DMS153 treated with DMSO at 0.1 percent for 48 hours (cell line): ENCODE results near the gene TBC1D22A.
"Not testable (repeated sequence)": the region's sequence is repeated elsewhere in the genome, so short reads cannot be mapped to it uniquely, and the experiment has no call there.

Experiments used
- DNase-seq: peaks from one replicate; lab custom pipeline; 2025; ENCODE audit not compliant: unreplicated experiment; lab: John Stamatoyannopoulos, UW

TBC1D22A gene

DNA sequence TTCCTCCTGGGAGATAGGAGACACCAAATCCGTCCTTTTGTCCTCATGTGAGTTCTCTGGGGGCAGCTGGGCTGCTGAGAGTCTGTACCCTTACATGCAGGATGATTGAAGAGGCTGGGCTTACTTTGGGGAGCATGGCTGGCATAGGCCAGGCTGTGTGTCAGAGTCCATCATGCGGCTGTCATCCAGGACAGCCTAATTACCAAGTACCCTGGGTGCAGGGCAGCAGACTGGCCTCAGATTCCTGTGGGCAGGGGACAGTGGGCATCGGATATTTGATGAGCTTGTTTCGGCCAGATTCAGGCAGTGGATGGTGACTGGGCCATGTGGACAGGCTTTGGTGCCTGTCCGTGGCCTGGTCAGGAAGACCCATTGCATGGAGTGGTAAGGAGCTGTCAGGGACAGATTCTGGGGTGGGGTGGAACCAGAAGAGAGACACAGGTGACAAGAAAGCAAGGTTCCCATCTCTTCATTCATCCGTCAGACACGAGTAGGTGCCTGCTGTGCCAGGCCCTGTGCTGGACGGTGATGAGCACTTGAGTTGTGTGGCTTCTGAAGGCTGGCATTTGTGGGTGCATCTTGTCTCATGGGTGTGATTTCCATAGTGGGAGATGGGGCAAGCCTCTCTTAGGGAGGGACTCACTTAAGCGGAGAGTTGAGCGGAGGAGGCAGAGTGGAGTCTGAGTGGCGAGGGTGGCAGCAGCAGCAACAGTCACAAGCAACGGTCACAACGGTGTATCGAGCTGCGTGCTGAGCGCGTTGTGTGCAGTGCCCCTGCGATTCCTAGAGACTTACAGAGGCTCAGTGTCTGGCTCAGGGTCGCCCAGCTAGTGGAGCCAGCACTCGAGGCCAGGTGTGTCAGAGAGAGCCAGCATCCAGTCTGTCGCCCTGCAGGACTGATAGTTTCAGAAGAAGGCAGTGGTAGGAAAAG, 48.7 kb downstream of the TBC1D22A start:
- DNase-seq: no peak

DNA sequence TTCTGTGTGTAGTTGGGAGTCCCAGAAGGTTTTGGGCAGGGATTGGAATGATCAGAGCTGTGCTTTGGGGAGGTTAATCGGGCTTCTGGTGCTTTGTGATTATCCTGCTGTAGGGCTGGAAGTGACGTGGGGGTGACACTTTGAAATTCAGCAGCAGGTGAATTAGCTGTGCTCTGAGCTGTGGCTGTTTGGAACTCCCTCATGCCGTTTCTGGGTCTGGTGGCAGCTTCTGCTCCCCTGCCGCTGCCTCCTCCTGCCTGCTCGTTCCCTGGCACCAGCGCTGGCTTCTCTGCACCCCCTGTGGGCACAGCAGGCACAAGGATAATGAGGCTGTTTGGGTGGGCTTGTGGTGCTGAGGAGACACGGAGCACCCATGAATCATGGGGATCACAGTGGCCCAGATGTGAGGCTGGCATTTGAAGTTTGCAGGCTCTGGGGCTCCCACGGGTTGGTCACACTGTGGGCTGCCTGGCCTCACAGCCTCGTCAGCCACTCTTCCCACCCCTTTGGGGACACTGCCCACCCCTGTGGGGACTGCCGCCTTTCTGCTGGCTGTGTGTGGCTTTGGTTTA, 49.7 kb downstream of the TBC1D22A start:
- DNase-seq: no peak

DNA sequence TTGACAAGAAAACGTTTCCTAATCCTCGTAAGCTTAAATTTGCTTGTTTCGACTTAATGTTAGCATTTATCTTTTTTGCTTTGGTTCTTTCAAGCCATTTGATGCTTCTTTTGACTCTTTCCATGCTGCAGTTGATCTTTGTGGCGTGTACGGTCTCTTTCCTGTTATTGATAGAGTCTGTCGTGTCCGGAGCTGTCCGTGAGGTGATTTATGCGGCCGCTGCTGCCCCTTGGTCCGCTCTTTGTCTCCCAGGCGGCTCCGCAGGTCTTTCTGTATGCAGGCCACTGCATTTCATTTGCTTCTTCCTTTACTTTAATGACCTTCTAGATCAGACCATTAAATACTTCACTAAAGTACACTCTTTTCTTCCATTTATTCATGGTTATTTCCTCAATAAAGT, 50.3 kb downstream of the TBC1D22A start:
- no peak for DNase-seq

DNA sequence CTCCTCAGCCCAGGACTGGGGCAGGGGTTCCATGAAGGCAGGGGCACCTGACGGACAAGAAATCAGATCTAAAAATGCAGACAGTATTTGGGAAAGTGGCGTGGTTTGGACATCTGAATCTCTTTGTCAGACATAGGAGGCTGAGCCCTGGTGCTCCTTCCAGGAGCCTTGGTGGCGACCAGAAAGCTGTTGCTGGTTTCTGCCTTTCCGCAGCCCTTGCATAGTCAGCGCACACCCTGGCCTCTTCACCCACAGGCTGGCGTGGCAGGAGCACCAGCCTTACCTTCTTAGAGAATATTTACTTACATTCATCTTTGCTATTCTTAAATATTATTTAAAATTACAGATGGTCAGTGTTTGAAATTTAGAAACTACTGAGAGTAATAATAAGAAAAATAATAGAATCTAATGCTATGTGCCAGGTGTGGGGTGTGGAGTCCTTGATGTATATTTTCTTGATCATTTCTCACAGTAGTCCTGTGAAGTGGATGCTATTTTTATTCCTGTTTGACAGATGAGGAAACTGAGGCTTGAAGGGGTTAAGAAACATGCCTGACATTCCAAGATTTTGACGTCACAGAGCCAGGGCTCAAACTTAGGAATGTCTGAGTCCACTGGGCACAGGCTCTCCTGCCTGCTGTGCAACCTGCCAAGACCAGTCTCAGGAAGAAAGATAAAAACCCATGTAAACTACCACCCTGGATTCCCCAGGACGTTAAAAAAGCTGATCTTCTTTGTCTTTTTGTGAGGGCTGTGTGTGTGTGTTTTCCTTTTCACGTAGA, 51.6 kb downstream of the TBC1D22A start:
- no peak for DNase-seq

DNA sequence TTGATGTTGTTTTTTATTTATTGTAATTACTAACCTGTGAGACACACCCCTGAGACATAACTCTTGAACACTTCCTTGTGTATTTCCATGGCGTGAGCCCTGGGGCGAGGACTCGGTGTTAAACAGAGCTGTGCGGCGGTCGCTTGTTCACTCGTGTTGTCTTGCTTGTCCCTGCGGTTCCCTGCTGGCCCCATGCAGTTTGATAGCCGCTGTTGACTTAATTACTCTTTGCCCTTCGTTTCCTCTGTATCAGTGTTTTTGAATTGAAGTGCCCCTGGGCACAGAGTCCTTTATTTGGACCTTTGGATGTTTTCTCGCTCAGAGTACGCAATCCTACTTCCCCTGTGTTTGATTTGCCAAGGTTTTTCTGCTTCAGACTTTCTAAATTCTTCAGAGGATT, 52.7 kb downstream of the TBC1D22A start:
- no peak for DNase-seq

DNA sequence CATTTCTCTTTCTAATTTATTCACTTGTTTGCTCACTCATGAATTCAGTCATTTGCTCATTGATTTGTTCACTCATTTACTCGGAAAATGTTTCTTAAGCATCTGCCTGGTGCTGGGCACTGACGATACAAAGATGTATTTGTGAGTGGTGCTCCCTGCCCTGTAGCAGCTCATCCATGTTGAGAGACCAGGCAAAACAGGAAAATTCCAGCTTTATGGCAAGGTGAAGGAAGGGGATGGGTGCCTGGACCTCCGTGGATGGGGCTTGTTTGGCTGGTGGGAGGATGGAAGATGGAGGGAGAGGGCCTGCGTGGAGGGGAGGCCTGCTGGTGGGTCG, 53.1 kb downstream of the TBC1D22A start:
- DNase-seq: no peak

DNA sequence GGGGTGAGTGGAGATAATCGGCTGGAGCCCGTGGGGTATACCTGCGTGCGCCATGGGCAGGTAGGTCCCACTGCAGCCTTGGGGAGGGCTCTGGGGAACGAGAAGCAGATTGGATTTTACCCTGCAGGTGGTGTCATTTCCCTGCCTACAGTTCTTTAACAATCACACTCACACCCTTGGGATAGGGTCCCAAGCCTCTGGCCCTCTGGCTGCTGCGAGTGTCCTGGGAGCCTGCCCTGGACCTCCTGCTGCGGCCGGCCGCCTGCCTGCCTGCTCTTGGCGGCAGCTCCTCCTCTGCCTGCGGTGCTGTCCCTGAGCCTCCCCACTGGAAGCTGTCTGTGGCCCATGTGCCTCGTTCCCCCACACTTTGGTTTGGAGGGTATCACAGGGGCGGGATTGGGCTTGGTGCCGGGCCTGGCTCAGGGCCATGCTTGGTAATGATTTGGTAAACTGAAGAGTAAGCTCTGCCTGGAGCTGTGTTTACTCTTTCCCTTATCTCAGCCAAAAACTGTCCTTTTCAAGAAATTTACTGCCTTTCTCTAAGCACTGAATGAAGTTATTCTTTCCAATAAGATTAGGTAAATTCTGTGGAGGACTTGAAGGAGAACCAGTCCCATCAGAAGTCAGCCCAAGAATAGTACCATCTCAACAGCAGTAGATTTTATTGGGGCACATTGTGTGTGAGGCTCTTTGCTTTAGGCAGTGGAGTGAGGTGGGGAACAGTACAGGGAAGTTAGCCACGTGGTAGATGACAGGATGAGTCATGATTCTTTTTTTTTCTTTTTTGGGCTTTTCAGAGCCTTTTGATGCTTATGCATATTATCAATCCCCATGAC, 53.7 kb downstream of the TBC1D22A start:
- no peak for DNase-seq

DNA sequence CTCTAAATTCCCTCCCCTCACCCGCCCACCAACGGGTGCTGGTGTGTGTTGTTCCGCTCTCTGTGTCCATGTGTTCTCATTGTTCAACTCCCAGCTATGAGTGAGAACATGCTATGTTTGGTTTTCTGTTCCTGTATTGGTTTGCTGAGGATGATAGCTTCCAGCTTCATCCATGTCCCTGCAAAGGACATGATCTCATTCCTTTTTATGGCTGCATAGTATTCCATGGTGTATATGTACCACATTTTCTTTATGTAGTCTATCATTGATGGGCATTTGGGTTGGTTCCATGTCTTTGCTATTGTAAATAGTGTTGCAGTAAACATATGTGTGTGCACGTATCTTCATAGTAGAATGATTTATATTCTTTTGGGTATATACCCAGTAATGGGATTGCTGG, 54.9 kb downstream of the TBC1D22A start:
- not testable (repeated sequence) for DNase-seq

DNA sequence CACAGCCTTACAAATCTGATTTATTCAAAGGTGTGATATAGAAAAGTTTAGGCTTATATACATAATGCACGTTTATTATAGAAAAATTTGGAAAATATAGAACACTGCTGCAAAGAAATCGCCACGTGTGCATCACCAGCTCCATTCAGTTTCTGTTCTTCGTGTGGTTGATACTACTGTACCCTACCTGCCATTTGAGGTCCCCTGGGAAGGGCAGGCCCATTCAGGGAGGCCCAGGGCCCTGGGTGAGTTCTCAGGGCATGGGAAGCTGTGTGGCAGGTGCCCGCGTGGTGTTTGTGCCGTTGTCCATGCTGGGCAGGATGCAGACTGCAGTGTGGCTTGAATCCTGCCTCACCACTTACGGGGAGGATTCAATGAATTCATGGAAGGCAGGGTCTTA, 60.8 kb downstream of the TBC1D22A start:
- no peak for DNase-seq

DNA sequence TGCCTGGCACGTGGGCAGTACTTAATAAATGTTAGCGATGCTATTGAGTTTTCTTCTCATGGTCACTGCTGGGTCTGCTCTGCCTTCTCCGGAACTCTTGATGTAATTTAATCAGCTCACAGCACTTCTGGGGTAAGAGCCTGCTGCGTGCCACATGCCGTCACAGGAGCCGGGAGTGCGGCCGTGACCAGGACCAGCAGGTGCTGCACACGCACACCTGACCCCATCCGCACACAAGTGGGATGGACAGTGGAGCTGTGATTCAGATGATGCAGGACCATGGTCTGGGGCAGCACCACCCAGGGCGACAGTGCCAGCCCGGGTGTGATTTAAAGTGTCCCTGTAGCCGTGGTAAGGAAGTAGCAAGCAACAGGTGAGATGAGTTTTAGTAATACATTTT, 61.2 kb downstream of the TBC1D22A start:
- DNase-seq: no peak

DNA sequence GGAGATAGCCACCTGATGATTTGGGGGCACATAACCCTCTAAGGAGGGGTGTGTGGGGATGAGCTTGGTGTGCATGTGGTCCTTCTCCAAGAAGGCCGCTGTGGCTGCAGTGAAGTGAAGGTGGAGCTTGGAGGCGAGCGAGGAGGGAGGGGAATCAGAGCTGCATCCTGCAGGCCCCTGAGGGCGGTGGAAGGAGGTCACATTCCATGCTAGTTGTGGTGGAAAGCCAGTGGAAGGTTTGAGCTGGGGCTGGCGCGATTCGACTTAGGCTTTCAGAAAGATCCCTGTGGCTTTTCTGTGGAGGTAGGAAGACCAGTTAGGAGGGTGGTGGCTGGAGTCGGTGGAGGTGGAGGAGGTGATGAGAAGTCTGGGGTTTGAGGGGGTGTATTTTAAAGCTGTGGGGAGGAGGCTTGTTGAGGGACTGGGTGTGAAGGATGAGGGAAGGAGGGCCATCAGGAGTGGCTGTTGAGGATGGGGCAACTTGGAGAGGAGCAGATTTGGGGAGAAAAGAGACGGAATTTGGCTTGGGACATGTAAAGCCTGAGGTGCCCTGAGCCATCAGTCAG, 62.0 kb downstream of the TBC1D22A start:
- no peak for DNase-seq

DNA sequence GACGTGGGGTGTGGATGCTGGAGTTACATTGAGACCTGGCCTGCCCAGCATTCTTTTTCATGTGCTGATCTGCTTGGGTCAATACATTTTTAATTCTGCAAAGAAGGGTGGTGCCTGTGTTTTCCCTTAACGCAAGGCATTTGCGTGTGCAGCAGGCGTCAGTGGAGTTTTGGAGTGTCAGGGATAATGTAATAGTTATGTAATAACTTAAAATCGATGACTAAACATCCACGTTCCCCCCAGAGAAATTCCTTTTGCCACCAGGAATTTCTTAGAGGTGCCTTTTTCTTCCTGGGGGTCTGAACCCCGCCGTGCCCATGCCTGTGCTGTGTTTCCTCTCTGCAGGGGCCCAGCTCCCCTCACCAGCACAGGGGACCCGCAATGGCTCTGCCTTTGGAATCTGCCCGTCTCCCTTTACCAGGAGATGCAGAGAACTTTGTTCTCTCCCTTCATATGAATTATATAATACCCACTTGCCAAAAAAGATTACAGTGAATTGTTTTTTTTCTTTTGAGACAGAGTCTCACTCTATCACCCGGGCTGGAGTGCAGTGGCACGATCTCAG, 62.6 kb downstream of the TBC1D22A start:
- DNase-seq: no peak

DNA sequence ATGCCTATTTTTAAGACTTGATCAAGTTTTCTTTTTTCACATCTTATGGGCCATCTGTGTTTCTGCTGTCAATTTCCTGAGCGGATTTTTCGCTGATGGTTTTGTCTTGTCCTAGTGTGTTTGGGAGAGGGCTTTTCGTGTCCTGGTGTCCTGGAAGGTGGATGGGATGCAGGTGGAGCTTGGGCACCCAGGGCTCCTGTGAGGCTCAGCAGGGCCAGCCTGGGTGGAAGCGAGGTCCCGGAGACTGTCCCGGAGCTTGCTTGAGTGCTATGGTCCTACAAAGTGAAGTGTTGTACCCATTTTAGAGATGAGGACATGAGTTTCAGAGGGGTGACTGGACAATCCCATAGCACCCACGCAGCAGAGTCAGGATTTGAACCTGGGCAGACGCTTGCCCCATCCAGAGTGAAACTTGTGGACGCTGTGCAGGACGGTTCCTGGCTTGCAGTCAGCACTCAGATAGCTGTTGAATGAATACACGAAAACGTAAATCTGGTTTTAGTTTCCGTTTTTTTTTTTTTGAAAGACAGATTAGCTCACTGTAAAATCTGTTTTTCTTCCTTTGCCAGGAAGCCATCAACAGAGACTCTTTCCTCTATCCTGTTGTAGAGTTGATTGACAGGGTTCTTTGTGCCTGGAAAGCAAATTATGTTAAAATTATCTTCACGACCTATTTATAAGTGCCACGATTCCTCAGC, 64.1 kb downstream of the TBC1D22A start:
- no peak for DNase-seq

DNA sequence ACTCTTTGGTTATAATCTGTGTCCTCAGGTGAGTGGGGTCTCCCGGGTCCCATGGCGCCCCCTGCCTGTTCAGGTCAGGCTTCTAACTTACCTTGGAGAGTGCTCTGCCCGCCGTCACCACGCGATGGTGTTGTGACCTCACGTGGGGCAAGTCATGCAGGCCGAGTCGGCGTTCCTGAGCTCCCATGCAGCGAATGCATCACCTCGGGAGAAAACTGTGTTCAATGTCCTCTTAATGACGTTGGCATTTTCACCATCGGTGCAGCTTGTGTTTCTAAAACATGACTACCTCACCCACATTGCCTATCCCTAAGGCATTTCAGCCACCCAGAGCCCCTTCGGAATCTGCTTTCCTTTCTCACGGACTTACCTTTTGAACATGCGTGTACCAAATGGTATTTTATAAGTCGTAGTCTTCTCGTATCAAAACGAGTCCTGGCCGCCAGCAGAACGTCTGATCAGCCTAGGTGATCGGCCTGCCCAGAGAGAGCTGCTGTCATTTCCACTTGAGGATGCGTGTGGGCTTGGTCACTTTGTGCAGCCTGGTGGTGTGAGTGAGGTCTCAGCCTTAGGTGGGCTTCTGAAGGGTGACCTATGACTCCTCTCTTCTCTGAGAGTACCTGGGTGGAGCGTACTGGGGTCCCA, 64.8 kb downstream of the TBC1D22A start:
- no peak for DNase-seq

DNA sequence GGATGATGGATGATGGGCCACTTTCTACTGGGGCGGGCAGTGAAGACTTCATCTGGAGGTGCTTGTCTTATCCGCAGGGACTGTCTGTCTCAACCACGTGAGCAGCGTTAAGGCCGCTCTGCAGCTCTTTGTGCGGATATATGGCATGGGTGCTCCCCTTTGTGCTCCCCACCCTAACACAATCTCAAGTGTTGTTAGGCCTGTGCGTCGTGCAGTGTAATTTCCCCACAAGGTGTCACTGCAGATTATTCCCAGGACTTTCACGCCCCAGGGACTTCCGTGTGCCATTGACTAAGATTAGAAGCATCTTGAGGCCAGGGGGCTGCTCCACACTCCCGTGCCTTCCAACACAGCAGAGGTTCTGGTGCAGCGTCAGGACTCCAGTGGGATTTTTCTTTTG, 65.3 kb downstream of the TBC1D22A start:
- no peak for DNase-seq

DNA sequence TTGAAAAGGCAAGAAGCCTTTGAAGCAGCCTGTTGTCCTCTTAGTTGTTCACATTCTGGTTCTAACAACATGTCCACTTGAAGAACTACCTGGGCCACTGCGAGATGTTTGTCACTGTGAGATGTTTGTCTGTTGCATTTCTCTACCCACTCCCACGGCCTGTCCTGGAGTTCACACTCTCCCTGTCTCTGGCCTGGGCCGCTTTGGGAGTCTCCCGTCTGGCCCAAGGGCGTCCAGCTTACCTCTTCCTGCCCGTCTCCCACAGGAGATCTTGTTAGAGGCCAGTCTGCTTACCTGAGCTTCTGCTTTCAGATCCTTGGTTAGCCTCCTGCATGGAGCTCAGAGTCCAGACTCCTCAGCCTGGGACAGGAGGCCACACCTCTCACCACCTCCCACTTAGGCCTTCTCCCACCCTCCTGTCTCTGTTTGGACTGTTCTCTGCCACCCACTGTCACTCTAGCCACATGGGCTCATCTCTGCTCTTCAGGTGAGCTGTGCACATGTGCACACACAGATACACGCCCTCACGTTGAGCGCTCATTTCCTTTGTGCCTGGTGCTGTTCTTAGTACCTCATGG, 66.0 kb downstream of the TBC1D22A start:
- DNase-seq: no peak

DNA sequence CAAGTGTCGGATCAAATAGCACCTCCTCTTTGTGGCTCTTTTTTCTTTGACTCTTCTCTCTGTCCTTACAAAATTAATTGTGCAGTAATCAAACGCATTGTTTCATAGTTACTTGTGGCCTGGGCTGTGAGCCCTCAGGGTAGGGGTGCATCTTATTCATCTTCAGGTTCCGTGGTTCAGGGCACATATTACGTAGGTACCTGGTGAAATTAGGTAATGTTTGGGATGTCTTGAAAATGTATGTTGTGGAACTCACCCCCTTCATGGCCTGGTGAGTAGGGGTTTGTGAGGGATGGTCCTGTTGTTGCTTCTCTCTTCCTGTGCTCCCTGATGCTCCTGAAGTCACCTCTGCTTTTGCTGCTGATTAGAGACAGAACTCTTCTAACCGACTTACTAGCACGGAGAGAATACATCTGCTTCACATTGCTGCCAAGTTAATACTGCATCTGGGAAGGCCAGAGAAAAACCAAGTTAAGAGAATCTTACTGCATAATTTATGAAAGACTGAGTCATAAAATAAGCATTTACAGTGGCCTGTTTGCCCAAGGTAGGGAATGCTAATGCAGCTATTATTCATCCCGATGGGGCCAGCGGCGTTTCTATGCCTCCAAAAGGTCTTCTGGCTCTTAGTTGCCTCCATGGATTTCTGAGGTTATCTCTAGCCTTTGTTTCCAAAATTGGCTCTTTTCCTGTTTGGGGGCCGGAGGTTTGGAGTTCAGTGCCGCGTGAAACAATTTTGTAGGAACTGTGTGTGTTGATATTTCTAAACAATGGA, 66.9 kb downstream of the TBC1D22A start:
- DNase-seq: no peak
